AG09319 (cell line): ENCODE data around the gene BTBD6.

Experiments used
- DNase-seq: peaks from one replicate; pipeline ENCODE4 v3.0.0-alpha.2; 2010; ENCODE audit warnings: low read depth; ENCODE audit errors: extremely low read depth
- CTCF ChIP-seq: IDR thresholded peaks from 2 replicates; pipeline ENCODE4 v1.5.1; 2011; ENCODE audit warnings: low read depth, mild to moderate bottlenecking, inconsistent platforms, low read length, moderate library complexity

The BTBD6 gene

DNA sequence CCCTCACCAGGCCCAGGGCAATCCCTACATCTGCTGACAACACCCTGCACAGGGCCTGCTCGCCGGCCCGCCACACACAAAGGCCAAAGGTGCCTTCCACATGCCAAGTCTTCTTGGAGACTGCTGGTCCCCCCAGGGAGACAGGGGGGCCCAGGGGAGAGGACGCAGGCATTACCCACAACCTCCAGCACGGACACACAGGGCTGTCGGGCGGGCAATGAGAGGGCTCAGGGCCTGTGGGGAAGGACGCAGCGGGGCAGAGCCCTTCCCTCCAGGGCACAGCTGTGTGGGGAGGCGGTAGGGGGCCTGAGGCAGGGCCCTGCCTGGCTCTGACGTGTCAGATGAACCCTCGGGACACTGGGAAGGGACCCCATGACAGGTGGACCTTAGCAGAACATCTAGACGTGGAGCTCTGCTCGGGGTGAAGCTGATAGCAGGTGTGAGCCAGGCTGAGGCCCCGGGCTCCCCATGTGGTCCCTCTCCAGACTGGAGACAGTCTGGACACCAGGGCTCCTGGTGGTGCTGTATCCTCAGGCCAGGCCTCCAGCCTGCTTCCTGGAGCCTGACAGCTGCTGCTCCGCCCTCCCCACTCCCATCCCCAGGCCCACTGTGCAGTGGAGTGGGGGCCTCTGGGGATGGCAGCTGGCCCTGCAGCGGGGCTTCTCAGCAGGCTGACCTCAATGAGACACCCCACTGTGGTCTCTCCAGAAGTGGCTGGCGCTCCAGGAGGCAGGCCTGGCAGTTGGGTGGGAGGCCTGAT, 35.6 kb upstream of the BTBD6 start:
- no peak for DNase-seq
- TF ChIP-seq CTCF = no peak

DNA sequence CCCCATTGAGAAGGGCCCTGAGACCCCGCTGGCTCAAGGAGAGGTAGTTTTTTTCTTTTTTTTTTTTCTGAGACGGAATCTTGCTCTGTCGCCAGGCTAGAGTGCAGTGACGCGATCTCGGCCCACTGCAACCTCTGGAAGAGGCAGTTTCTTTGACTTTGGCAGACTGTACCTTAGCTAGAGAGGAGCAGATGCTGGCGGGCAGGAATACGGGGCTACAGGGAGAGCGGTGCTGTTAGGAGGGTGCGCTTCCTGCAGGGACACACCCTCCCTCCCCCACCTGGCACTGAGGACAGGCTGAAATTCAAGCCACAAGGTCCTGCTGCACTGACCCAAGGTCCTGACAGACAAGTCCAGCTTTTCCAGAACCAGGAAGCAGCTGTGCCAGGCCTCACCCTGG, 35.0 kb upstream of the BTBD6 start:
- TF ChIP-seq CTCF = no peak
- DNase-seq = no peak

DNA sequence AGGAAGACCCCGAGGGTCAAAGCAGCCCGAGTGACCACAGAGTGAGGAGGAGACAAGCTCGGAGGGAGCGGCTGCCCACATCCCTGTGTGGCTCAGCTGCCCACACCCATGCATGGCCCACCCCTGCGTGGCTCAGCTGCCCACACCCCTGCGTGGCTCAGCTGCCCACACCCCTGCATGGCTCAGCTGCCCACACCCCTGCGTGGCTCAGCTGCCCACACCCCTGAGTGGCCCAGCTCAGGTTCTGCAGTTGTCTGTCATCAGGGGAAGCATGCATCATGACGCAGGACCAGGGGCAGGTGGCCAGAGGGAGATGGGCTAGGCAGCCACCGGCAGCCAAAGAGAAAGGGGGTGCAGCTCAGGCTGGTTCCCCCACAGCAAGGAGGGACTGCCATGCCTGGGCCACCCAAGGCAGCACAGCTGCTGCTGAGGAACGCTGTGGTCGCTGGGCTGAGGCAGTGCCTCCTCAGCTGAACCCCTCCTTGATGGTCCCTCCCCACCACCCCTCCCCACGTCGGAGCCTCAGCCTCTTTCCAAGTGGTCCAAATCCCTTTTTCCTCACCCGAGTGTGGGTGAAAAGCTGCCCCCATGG, 33.9 kb upstream of the BTBD6 start:
- no peak for DNase-seq
- no peak for TF ChIP-seq CTCF

- TF ChIP-seq CTCF = no peak
Measured at GRCh38 chr14:105215602-105216001, 32.7 kb upstream of the BTBD6 start.

DNA sequence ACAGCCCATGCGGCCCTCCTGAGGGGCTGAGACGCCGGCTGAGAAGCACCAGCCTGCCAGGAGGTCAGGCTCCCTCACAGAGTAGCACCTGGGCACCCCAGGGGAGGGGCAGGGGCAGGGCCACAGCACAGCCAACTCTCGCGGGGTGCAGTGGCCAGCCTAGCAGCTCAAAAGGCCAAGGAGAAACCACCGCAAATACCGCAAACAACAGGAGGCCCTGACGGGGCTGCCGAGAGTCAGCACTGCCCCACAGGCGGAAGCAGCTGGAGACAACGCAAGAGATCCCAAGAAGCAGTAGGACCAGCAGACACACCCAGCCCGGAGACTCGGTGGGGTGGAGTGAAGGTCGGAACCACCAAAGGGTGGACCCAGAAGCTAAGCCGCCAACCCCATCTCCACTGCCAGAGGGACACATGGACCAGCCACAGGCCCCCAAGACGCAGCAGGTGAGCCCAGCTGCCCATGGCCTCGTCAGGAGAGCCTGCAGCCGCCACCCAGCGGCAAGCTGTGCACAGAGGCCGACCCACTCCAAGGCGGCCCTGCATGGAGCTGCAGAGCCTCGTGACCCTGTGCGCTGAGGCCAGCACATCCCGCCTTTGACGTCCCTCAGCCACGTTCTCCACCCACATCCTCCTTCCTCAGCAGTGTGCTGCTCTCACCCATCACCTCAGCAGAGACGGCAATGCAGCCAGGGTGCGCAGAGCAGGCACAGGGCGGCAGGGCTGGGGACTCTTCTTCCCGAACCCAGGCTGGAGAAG, 31.7 kb upstream of the BTBD6 start:
- no peak for TF ChIP-seq CTCF
- DNase-seq = no peak

More at GRCh38 chr14:105215602-105216001, 32.7 kb upstream of the BTBD6 start:
- DNase-seq = no peak

GRCh38 chr14:105217774-105218173, 30.6 kb upstream of the BTBD6 start:
- no peak for DNase-seq
- no peak for TF ChIP-seq CTCF

DNA sequence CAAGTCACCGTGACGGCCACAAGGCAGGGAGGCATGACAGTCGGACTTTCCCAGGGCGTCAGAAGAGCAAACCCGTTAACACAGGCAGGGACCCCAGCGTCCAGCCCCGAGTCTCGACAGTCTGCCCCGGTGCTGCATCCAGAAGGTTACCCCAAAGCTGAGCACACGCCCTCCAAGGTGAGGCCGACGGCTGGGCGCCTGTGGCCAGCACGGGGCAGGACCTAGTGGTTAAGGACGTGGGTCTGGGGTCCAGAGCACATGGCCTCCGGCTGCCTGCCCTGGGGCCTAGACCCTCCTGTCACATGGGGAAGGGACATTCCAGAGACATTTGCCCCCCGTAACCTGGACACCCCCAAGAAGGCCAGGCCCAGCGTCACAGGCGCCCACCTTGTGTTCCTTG, 29.7 kb upstream of the BTBD6 start:
- no peak for TF ChIP-seq CTCF
- DNase-seq = no peak
